DMS153 (cell line): ENCODE measurements around the gene PAQR5.
"Not testable (repeated sequence)": the region's sequence is repeated elsewhere in the genome, so short reads cannot be mapped to it uniquely, and the experiment has no call there.

ENCODE experiments used
- DNase-seq: peaks from one replicate; lab custom pipeline; 2025; lab: John Stamatoyannopoulos, UW

PAQR5 gene

DNA sequence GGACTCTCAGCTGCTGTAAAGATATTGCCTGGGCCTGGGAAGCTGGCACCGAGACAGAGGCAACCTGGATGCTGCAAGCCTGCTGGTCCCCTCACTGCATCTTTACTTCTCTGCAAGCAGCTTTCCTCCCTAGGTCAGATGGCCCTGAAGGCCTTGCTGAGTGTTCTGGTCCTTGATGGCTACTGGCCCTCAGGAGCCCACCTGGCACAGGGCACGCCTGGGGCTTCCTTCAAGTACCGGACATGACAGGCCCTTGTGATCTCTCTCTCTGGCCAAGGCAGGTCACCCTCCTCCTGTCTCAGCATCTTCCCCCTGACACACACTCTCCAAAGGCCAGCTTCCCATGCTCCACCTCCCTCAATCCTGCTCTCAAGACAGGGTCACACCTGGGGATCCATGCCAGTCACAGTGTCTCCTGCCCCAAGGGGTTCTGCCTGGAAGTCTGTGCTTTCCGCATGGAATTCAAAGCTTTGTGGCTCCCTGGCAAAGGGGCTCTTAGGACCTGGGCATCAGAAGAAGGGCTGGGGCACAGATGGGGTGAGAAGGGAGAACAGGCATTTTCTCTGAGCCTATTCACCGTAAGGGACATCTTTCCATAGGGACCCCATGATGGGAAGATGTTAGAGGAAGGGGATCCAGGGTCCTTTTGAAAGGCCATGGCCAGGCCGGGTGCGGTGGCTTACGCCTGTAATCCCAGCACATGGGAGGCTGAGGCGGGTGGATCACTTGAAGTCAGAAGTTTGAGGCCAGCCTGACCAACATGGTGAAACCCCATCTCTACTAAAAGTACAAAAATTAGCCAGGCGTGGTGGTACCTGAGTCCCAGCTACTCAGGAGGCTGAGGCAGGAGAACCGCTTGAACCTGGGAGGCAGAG, 4.7 kb upstream of the PAQR5 start:
- no peak for DNase-seq

DNA sequence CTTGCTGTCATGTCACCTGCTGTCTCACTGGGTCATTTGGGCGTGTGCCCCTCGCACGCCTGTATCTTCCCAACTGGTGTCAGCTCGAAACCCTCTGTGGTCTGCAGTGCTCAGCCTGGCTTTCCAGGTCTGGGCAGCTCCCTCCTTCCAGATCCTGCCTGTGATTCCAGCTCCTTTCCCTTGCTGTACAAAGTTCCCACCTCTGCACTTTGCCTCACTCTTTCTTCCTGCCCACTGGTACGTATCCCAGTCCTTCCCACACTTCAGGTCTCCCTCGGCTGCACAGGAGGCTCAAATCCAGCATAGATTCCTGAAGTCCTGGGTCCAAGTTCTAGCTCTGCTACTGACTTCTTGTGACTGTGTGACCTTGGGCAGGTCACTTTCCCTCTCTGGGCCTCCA, 2.1 kb upstream of the PAQR5 start:
- no peak for DNase-seq

DNA sequence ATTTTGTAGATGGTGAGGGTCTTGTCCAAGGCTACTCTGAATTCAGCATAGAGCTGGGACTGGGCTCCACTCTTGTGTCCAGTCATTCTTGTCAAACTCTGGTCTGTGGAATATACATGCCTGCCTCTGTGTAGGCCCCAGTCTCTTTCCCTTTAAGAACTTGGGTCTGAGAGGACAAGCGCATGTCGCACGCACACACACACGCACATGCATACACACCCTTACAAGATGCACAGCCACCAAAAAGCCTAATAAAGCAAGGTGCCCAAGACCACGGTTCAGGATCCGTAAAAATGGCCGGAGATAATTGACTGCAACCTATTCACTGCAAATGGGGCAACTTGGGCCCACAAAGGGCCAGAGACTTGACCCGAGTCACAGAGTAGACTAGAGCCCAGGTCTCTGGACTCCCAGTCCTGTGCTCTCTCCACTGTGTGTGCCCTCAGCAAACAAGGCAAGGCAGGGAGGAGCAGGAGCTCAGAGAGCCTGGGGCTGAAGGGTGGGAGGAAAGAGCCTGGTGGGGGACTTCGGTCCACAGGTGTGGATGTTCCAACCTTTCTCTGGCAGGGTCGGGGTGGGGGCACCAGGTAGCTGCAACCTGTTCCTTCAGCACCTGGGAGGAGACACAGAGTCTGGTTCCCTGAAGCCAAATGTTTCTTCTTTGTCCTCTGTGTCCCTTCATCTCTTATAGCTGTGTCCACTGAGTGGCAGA, 914 bp upstream of the PAQR5 start:
- no peak for DNase-seq

DNA sequence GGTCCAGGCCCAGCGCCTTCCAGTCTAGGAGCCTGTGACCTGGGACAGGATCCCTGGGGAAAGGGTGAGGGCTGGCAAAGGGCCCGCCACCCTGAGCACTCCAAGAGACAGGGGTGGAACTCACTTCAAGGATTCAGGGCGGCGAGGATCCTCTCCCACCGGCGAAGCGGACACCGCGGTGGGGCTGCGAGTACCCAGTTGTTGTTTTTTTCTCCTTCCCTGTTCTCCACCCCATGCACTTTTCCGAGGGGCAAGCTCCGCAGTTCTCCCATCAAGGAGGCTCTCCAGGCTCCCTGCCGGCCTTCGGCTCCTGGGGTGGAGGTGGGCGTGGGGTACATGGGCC, 387 bp upstream of the PAQR5 start:
- no peak for DNase-seq

DNA sequence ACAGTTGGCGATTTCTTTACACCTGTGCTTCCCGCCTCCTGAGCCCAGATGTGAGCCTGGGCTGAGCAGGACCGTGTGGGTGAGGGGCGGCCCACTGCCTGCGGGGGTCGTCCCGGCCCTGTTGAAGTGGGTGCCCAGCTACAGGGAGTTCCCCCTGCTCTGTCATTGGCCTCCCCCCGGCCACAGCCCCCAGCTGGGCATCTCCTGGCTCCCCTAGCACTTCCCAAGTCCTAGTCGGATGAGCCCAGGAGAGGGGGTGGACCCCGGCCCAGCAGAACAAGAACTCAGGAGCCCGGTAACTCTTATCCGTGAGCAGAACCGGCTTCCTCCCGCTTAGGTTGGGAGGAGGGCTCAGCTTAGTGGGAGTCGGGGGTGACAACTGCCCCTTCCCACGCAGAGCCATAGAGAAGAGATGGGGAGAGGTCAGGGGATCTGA, 757 bp downstream of the PAQR5 start:
- no peak for DNase-seq

DNA sequence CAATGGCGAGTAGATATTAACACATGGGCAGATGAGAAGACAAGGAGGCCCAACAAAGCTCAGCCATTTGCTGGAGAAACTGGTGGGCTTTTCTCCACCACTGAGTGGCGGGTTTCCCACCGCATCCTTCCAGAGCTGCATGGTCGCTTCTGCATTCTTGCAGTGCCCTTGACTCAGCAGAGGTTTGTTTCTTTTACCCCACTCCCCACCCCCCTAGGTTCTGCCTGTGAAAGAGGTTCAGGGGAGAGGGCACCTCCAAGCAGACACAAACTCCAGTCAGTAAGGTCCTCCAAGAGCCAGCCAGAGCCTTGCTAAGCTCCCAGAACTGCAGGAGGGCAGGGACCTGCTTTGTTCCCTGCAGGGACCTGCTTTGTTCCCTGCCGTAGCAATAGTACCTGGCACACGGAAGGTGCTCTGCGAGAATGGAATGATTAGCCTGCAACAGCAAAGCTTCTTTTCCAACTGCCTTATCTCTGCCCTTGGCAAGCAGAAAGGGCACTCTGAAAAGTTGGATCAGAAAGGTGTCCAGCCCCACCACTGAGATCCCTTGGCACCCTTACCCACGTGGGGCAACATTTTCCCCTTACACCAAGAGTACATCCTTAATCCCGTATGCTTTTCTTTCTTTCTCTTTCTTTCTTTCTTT, 1.4 kb downstream of the PAQR5 start:
- no peak for DNase-seq

DNA sequence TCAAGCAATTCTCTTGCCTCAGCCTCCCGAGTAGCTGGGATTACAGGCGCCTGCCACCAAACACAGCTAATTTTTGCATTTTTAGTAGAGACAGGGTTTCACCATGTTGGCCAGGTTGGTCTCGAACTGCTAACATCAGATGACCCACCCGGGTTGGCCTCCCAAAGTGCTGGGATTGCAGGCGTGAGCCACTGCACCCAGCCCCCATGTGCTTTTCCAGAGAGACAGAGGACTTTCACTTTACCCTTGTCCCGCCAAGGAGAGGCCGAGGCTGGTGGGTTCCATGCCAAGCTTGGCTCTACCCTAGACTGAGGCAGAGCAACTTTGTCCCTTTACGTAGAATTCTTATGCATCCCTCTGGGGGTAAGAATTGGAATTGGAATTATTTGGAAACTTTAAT, 2.4 kb downstream of the PAQR5 start:
- not testable (repeated sequence) for DNase-seq

DNA sequence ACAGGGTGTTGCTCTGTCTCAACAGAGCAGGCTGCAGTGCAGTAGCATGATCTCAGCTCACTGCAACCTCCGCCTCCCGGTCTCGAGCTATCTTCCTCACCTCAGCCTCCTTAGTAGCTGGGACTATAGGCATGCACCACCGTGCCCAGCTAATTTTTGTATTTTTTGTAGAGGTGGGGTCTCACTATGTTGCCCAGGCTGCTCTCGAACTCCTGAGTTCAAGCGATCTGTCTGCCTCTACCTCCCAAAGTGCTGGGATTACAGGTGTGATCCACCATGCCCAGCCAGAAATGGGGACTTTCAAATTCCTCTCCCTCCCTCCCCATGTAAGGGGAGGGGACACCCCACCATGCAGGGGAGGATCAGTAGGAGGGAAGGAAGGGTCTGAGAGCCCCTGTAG, 3.4 kb downstream of the PAQR5 start:
- not testable (repeated sequence) for DNase-seq

DNA sequence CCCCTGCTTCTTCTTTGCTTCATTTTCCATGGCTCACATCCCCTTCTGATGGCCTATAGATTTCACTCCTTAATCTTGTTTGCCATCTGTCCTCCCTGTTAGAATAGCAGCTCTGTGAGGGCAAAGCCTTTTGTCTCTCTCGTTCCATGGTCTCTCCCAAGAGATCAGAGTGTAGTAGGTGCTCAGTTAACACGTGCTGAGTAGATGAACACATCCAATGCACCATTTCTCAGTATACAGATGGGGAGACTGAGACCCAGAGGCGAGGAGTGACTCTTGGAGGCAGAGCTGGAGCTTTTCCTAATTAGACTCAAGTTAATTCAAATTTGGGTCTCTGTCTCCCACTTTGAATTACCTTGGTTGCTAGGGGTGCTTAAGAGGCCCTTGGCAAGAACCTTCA, 4.2 kb downstream of the PAQR5 start:
- no peak for DNase-seq

DNA sequence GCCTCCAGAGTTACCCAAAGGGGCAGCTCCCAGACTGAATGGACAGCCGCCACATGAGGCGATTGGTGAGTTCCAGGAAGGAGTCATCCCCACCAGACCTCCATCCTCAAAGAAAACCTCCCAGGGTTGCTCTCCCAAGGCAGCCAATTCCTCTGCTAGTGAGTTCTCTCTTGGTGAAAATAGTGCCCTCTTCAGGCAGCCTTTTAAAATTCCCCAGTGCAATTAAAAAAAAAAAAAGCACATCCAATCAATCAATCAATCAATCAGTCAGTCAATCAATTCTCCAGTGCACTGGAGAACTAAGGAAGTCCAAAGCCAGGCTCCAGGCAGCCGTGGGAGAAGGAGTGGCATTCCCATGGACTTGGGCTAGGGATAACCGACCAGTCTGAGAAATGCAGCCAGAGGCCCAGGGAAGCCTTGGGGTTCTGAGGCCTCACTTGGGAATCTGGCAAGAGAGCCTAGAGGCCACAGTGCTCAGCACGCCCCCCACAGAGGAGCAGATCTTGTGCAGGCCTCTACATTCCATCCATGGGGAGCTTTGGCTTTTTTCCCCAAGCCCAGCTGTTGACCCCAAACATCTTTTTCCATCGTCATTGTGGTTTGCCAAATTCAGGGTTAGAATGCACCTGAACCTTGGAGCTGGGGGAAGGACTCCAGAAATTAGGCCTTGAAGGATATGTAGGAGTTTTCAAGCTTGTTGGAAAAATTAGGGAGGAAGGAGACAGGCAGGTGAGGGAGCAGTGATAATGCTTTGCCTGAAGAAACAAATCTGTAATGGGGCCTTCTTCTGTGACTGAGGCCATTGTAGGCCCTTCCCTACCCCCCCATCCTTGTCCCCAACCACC, 4.8 kb downstream of the PAQR5 start:
- no peak for DNase-seq

DNA sequence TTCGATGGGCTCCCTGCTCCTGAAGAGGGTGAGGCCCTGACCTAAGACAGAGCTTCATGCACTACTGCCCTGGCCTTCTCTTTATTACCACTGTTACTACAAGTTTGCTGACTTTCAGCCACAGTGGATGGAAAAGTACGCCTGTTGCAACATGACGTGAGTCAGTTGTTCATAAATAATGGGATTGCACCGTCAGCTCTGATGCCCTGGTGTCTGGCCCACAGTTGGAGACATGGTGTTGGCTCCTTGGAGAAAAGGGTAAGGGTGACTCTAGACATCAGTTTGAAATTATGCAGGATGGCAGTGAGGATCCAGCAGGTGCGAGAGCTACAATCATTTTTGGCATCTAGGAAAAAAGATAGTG, 5.5 kb downstream of the PAQR5 start:
- no peak for DNase-seq

DNA sequence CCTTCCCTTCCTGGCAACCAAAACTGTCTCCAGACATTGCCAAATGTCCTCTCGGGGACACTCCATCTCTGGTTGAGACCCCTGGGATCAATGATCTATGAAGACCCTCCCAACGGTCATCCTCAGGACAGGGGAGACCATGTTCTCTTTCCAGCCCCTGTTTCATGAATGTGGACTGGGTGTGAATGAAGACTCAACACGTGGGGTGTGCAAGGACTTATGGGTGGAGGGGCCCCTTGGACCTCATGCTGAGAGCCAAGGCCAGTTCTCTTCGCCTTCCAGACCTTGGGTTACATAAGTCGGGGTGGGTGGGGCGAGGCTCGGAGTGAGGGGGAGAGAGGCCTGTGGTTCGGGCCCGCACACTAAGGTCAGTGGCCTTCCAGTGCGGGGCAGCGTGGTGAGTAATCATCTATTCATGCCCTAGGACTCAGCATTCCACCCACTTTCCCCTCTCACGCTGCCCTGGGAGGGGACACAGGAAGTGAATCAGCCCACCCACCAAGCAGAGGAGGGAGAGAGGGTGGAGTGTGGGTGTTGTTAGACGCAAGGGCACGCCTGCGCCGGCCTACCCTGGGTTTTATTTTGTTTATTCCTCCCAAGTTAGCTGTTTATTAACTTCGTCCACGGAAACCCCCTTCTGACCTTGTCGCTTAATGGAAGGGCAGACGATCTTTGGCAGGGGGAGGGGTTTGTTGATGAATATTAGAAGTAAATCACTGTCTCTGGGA, 6.7 kb downstream of the PAQR5 start:
- DNase-seq: no peak

DNA sequence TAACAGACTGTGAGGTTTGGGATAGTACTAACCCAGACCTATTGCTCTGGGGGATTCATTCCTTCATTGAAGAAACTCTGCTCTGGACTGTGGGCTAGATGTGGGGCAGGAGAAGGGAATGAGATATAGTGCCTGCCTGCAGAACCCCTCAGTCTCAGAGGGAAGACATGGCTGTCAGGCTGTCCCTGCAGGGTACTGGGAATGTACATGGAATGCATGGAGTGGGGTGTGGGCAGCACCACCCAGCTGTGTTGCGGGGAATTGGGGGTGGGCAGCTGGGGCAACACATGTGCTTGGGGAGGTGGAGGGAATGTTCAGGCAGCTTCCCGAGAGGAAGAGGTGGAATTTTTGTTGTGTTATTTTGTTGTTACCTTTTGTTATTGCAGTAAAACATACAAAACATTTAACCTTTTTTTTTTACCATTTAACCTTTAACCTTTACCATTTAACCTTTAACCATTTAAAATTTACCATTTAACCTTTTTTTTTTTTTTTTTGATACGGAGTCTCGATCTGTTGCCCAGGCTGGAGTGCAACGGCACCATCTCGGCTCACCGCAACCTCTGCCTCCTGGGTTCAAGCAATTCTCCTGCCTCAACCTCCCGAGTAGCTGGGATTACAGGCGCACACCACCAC, 7.3 kb downstream of the PAQR5 start:
- no peak for DNase-seq

DNA sequence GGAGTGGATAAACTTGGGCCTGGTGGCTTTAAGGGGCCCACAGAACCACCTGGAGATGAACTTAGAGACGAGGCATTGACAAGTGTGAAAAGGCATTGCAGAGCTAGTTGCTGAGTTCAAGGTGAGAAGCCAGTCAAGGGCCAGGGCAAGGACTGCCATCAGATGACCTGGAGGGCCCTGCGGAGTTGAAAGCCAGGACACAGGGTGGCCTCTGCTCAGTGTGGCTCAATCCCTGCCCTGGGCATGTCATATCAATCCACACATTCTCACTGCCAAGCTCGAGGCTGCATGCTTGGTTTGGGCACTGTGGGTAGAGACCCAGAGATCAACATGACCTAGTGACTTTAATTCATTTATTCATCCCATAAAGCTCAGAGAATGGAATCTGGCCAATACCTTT, 9.2 kb downstream of the PAQR5 start:
- no peak for DNase-seq

DNA sequence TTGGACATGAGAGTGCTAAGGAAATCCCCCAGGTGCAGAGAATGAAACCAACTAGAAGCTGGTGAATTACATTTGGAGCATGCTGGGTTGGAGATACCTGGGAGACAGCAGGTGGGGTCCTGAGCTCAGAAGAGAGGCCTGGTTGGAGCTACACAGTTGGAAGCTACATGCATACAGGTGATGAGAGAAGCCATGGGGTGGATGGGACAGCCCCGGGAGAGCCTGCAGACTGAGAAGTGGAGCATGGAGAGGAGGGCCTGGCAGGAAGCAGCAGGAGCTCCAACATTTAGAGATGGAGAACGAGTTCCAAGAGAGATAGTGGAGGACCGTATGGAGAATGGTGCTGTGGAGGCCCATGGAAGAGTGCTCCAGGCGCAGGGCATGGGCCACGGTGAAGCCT, 10.2 kb downstream of the PAQR5 start:
- no peak for DNase-seq

DNA sequence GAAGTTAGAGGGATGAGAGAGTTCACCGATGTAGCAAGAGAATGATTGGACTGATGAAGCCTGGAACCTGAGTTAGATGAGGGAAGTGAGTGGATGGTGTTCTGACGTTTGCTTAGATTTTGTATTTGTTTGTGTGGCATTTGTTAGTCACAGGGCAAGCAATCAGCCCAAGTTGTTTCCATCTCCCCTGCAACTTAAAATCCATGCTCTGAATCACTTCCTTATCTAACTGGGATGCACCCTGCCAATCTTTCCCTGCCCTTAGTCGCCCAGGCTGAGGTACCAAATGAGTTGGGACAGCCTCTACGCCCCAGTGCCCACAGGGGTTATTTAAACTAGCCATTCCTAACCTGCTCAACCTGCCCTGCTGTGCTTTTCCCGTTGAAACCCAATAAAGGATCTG, 12.6 kb downstream of the PAQR5 start:
- DNase-seq: no peak

DNA sequence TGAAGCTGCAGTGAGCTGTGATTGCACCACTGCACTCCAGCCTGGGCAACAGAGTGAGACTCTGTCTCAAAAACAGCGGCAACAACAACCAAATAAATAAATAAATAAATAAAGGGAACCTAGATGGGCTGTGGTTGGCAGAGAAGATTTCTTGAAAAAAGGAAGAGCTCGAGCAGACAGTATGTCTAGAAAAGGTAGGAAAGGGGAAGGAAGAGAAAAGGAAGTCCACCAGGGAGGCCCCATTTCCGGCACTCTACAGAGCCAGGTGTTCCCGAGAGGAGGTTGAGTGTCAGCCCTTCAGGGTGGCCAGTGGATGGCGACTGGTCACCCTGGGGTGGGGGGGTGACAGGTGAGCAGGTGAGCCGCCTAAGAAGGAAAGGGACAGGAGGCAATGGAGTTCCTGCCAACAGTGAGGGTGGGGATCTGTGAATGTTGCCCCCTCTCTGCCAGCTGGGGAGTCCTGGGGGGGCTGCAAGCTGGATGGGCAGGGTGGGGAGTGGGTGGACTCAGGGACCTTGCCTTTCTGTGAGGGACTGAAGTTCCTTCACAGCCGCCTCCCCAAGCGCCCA, 14.8 kb downstream of the PAQR5 start:
- DNase-seq: no peak

DNA sequence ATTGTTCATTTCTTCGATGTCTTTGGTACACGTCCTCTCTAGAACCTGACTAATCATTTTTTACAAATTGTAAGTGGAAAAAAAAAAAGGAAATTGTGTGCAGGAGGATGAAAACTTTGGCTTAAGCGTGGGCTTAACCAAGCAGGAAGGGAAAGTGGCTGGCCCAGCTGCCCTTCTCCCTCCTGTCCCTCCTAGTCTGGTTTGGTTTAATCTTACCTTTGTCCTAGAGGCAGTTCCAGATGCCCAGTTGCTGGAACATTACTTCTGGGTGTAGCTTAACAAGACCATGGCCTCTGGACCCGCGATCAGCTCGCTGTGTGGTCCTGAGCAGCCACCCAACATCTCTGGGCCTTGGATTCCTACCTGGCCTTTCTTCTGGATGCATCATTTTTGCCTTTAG, 15.4 kb downstream of the PAQR5 start:
- no peak for DNase-seq

DNA sequence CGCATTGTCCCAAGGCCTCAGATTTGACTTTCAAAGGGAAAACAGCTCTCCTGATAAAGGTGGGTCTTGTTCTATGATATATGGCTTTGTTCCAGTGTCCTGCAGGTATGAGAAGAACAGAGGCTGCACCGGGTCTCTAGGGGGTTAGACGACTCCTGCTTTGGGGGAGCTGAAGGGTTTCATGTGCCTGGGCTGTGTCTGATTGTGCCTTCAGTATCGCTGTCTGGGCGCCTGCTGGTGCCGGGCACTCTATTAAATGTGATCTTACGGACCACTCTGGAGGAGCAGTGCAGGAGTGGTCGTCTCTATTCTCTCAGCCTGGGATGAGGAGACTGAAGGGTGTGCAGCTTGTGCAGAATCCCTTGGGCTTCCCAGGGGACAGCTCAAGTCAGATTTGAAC, 16.0 kb downstream of the PAQR5 start:
- no peak for DNase-seq

DNA sequence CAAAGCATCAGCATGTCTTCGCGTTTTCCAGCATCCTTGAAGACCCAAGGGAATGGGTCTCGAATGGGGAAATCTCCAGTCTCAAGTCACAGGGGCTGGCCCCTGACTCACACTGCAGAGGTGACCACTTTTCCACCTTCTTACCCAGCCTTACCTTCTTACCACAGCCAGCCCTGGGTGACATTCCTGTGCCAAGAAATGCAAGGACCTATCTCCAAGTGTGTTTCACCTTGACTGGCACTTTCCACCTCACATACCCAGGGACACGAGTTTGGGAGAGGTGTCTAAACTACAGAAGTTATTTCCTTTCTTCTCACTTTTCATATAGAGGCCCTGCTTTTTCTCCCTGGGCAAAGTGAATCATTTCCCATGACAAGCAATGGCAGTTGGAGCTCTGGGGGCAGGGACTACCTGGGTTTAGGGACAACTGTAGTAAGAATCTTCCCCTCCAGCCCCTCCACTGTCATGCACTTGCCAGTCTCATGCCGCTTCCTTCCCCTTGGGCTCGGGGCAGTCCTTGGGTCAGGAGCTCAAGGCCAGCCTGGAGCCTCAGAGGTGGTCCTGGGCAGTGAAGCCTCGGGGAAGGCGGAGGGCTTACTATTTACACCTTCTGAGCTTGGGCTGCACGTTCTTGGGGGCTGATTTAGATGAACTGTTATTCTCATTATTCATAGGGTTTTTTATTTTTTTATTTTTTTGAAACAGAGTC, 16.8 kb downstream of the PAQR5 start:
- DNase-seq: no peak
